GM06990 (cell line): ENCODE data around the gene GSK3B.

Experiments
- DNase-seq: peaks from one replicate; pipeline ENCODE4 v3.0.0-alpha.2; 2011; ENCODE audit not compliant: insufficient read length; ENCODE audit errors: extremely low read depth
- H3K27me3 ChIP-seq: replicated peaks from 2 replicates; pipeline ENCODE4 v1.6.0; 2011; ENCODE audit warnings: low read length; ENCODE audit not compliant: control insufficient read depth, insufficient read depth
- H3K36me3 ChIP-seq: 2 replicates; pipeline ENCODE4 v1.5.1; 2011; ENCODE audit warnings: low read length; ENCODE audit not compliant: control insufficient read depth, insufficient read depth
- H3K4me3 ChIP-seq: replicated peaks from 2 replicates; pipeline ENCODE4 v1.5.1; 2011; ENCODE audit warnings: low read depth, mild to moderate bottlenecking, control low read depth, low read length
- CTCF ChIP-seq: IDR thresholded peaks from 2 replicates; pipeline ENCODE4 v1.5.1; 2011; ENCODE audit warnings: low read length, control low read depth, mild to moderate bottlenecking, inconsistent platforms; ENCODE audit not compliant: insufficient read depth, poor library complexity, severe bottlenecking

GSK3B gene

GRCh38 chr3:119861681-119862080 is 232.6 kb downstream of the GSK3B start:
- TF ChIP-seq CTCF = no peak
- Histone ChIP-seq H3K36me3 (peaks cover 3% of the 10 kb centered on the region), H3K4me3 (no peak overlapping the region), H3K27me3 (no peaks in the 10 kb centered on the region)
- DNase-seq = no peak

GRCh38 chr3:119859728-119860127 is 234.5 kb downstream of the GSK3B start:
- peaks cover 3% of the 10 kb centered on the region for H3K36me3 ChIP-seq
- no peaks in the 10 kb centered on the region for H3K27me3 ChIP-seq
- no peak for TF ChIP-seq CTCF
- no peak for DNase-seq
- no peak overlapping the region for H3K4me3 ChIP-seq

GRCh38 chr3:119858957-119859356 is 235.3 kb downstream of the GSK3B start:
- no peaks in the 10 kb centered on the region for H3K27me3 ChIP-seq
- peaks cover 3% of the 10 kb centered on the region for H3K36me3 ChIP-seq
- no peak overlapping the region for H3K4me3 ChIP-seq
- TF ChIP-seq CTCF = no peak
- DNase-seq = no peak

GRCh38 chr3:119856695-119857094 is 237.6 kb downstream of the GSK3B start:
- no peak for DNase-seq
- Histone ChIP-seq H3K27me3 (no peaks in the 10 kb centered on the region), H3K36me3 (no peaks in the 10 kb centered on the region; the same call in 1 of the 2 replicates), H3K4me3 (no peak overlapping the region)
- TF ChIP-seq CTCF = no peak

- no peak for TF ChIP-seq CTCF
Observed at GRCh38 chr3:119849126-119849525, 245.1 kb downstream of the GSK3B start.

GRCh38 chr3:119841808-119842471 is 252.3 kb downstream of the GSK3B start:
- no peak for TF ChIP-seq CTCF
- H3K36me3 ChIP-seq = no peaks in the 10 kb centered on the region; the same call in 1 of the 2 replicates
- no peaks in the 10 kb centered on the region for H3K27me3 ChIP-seq
- H3K4me3 ChIP-seq = no peak overlapping the region
- no peak for DNase-seq

More at GRCh38 chr3:119849126-119849525, 245.1 kb downstream of the GSK3B start:
- Histone ChIP-seq H3K36me3 (no peaks in the 10 kb centered on the region), H3K27me3 (no peaks in the 10 kb centered on the region), H3K4me3 (no peak overlapping the region)
- DNase-seq = no peak
